SH-SY5Y (cell line): ENCODE measurements around the gene EARS2.

Experiments
- GATA2 ChIP-seq: IDR thresholded peaks from 2 replicates; pipeline ENCODE4 v1.6.1; 2011; ENCODE audit warnings: mild to moderate bottlenecking, low read depth, low read length
- GATA3 ChIP-seq: IDR thresholded peaks from 2 replicates; pipeline ENCODE4 v1.6.1; 2011; ENCODE audit warnings: low read depth, mild to moderate bottlenecking, low read length, moderate library complexity

- no peak for TF ChIP-seq GATA2
- no peak for TF ChIP-seq GATA3
Measured at GRCh38 chr16:23564575-23565363, 7.6 kb upstream of the EARS2 start.
